GM18870 (cell line): Measurements from ENCODE around the gene STK24.
"Not testable (repeated sequence)": the region's sequence is repeated elsewhere in the genome, so short reads cannot be mapped to it uniquely, and the experiment has no call there.

Experiments used
- ATAC-seq: cut with Tn5 transposase; IDR thresholded peaks from one replicate; pipeline ENCODE4 v1.9.1; 2021; ENCODE audit warnings: moderate library complexity; ENCODE audit not compliant: unreplicated experiment

The STK24 gene

GRCh38 chr13:98576963-98577835 lies at the start of gene STK24:
TSS of gene STK24 (minus strand) at chr13:98577107. CDS start at chr13:98576786, 321 bp downstream.
- ATAC-seq: peak; percentile 43

- no peak for ATAC-seq
Observed at GRCh38 chr13:98626298-98626935, 49.5 kb upstream of the STK24 start.

DNA sequence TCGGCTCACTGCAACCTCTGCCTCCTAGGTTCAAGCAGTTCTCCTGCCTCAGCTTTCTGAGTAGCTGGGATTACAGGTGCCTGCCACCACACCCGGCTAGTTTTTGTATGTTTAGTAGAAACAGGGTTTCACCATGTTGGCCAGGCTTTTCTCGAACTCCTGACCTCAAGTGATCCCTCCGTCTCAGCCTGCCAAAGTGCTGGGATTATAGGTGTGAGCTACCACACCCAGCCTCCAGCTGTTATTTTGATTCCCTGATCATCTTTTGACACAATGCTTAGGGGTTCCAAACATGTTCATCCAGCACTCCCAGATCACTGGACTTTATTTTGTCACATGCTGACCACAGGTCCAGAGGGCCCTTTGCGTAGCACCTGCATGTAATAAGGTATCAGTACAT lies 47.7 kb upstream of the STK24 start:
- ATAC-seq: not testable (repeated sequence)

GRCh38 chr13:98622931-98623331 lies 46.0 kb upstream of the STK24 start:
- no peak for ATAC-seq

DNA sequence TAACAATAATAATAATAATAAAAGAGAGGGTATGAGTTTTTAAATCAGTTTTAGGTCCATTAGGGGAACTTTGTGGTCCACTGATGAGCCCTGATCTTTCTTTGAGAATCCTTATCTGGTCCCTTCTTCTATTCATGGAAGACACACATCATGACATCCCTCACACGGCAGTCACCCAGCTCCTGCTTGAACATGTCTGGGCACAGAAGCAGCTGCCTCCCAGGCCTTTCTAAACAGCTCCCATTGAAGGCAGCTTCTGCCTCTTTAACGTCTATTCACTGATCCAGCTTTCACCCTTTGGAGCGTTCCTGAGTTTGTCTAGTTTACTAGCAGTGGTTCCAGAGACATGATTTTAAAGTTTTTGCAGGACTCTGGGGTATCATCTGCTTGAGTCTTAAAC lies 42.6 kb upstream of the STK24 start:
- ATAC-seq: no peak

DNA sequence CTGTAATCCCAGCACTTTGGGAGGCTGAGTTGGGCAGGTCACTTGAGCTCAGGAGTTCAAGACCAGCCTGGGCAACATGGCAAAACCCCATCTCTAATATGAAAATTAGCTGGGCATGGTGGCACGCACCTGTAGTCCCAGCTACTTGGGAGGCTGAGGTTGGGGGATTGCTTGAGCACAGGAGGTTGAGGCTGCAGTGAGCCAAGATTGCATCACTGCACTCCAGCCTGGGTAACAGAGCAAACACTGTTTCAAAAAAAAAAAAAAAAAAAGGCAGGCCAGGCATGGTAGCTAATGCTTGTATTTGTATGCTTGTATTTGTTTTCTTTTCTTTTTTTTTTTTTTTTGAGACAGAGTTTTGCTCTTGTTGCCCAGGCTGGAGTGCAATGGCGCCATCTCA lies 38.7 kb upstream of the STK24 start:
- ATAC-seq: not testable (repeated sequence)

DNA sequence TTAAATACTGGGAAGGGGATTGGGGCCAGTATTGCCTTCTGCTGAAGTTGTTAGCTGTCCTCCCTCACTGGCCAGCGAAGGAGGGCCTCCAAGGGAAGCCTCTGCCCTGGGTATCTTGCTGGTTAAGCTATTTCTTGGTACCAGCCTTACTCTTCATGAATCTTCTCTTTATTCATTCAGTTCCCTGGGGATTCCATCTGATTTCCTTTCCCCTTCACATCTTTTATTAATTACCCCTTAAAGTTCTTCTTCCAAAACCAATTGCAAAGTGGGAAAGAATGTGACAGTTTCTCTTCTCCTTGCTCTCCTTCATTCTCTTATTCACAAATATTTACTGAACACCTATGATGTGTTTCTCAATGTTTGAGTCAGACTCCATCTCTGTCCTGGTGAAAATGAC lies 36.7 kb upstream of the STK24 start:
- ATAC-seq: no peak

- ATAC-seq: no peak
Observed at GRCh38 chr13:98609756-98610155, 32.8 kb upstream of the STK24 start.

- ATAC-seq: no peak
Observed at GRCh38 chr13:98606296-98606695, 29.4 kb upstream of the STK24 start.

- ATAC-seq: no peak
Observed at GRCh38 chr13:98599502-98600328, 22.8 kb upstream of the STK24 start.

DNA sequence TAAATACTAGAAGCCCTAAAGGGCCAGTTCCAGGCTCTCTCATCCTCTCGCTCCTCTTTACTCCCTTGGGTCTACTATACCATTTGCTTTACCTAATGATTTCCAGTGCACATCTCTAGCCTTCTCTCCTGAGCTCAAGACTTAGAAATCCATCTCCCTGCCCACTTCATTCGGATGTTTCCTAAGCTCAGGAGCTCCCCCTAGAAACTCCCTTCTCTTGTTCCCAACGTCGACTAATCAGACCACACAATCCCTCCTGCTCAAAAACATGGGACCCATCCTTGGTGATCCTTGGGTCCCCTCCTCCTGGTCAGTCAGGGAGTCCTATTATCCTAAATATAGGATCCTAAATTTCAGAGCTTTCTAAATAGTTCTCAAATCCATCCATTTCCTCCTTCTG lies 21.1 kb upstream of the STK24 start:
- no peak for ATAC-seq

DNA sequence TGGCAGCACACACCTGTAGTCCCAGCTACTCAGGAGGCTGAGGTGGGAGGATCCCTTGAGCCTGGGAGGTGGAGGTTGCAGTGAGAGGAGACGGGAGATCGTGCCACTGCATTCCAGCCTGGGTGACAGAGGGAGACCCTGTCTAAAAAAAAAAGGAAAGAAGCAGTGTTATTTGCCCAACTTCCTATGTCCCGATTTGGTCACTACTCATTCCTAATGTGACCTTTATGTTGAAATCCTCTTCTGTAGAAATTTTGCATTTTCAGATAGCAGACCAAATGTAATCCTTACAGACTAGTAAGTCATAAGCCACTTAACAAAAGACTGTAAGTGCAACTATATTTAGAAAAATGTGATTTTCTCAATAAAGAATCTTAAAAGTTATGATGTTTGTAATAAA lies 18.2 kb upstream of the STK24 start:
- no peak for ATAC-seq

DNA sequence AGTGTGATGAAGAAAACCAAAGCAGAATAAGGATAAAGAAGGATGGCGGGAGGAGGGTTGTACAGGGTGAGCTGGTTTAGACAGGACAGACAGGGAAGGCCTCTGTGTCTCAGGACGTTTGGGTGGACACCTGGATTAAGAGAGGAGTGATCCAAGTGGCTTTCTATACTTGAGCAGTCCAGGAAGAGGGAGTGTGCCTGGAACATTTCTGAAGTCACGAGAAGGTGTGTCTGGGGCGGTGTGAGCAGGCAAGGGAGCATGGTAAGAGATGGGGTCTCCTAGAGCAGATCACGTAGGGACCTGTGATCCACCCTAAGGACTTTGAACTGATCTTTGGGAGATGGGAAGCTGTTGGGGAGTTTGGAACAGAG lies 15.4 kb upstream of the STK24 start:
- ATAC-seq: no peak

DNA sequence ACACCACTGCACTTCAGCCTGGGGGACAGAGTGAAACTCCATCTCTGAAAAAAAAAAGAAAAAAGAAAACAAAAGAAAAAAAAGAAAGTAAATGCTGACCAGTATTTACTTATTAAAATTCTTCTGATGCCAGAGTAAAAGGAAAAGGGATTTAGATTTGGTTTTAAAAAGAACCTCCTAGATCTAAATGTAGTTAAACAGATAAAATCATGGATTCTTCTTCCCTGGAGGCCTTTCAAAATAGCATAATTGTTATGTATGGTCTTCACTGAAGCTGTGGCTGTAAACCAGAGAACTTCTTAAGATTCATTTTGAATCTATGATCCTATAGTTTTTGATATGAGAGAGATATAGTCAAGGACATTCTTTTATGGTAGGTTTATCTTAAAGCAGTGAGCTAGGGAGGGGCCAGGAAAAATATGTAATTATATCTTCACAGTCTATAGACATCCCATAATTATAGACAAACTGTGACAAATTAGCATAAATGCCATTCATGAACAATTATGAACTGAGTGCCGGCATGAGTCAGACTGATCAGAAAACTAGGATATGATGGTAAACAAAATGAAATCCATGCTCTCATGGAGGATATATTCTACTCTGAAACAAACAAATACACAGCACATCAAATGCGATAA lies 14.9 kb upstream of the STK24 start:
- no peak for ATAC-seq

- not testable (repeated sequence) for ATAC-seq
Observed at GRCh38 chr13:98590471-98590870, 13.6 kb upstream of the STK24 start.

DNA sequence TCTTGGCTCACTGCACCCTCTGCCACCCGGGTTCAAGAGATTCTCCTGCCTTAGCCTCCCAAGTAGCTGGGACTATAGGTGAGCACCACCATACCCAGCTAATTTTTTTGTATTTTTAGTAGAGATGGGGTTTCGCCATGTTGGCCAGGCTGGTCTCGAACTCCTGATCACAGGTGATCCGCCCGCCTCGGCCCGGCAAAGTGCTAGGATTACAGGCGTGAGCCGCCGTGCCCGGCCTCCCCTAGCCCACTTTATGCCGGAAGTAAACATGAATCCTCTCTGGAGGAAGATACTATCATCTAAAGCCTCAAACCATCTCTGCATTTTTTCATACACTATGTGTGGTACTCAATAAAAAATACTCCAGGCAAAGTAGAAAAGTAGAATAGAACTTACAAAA lies 12.6 kb upstream of the STK24 start:
- ATAC-seq: not testable (repeated sequence)

DNA sequence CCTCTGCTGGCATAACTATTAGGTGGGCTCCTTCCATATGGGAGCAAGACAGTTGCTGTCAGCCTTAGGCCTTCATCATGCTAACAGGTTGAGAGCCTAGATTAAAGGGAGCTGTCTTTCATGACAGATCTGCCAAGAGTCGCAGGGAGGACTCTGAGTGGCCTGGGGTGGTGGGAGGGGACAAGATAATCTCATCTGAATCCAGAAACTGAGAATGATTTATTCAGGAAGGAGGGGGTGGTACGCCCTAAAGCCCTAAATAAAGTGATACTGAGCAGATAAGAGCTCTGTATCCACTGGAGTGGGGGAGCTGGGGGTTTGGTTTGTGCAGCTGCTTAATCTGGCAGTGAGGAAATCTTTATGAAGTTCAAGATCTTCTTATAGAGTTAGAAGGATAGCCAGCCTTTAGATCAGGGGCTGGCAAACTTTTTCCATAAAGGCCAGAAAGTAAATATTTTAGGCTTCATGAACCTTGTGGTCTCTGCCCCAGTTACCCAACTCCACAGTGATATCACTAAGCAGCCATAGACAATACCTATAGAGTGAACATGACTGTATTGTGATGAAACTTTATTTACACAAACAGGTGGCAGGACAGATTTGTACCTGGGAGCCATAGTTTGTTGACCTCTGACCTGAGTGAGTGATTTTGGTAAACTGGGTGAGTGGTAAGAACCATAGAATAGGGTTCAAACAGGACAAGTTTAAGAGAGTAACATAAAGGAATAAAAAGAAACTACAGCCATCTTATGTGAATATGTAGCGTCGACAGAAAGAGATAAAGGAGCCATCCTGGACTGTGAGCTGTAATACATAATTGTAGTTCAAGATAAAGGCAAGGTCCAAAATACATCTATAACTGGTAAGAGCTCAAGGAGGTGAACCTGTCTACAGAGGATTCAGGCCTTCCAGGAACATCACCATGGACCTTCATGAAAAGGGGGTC lies 9.8 kb upstream of the STK24 start:
- ATAC-seq: no peak

GRCh38 chr13:98585946-98586345 lies 9.0 kb upstream of the STK24 start:
- no peak for ATAC-seq

DNA sequence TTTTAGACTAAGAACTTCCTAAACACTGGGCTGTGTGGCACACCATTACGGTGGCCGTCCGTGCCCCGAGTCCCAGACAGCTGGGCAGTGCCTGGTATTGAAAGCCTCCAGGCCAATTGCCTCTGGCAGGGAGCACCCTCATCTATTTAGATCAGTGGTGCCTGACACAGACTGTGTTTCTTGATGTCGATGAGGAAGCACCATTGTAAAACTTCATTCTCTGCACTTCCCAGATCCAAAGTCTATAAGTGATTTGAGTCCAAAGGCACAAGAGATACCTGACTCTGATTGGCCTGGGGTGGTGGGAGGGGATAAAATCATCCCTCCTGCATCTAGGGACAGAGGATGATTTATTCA lies 8.5 kb upstream of the STK24 start:
- no peak for ATAC-seq
